PC-3 (cell line): ENCODE results near the gene ARID3C. TPM values are rescaled to one million over a fixed set of nuclear protein-coding genes. Genes with fewer than 3 reads are reported as not detected.

ENCODE experiments used
- ATAC-seq: fragments of 200-7000 bp; cut with Tn5 transposase; 2 replicates; pipeline ENCODE4 v1.9.1; 2020; ENCODE audit warnings: mild to moderate bottlenecking, moderate library complexity
- BruUV-seq: library from RNA; stranded (reverse); fragments of 400-500 nt; replicated peaks from 2 replicates; lab custom pipeline; 2021; lab: Mats Ljungman, UMichigan
- CTCF ChIA-PET: fragments of 300-600 bp; sonication (Branson Sonifier 250); formaldehyde crosslinking; loops from one replicate; lab custom pipeline; 2022; ENCODE audit warnings: antibody characterized with exemption; lab: Charles Lee
- POLR2A ChIA-PET: fragments of 300-600 bp; sonication (Branson Sonifier 250); formaldehyde crosslinking; loops from one replicate; lab custom pipeline; 2022; ENCODE audit warnings: antibody characterized with exemption; ENCODE audit not compliant: unreplicated experiment; lab: Charles Lee
- DNase-seq: peaks from one replicate; pipeline ENCODE4 v3.0.0-alpha.2; 2015
- H2AFZ ChIP-seq: fragments of 300-600 bp; sonication (generic); 2 replicates; pipeline ENCODE4 v1.6.0; 2016; ENCODE audit warnings: antibody characterized with exemption, low read length
- H3F3A ChIP-seq: fragments of 300-600 bp; sonication (generic); one replicate; pipeline ENCODE4 v1.6.0; 2017; ENCODE audit warnings: antibody characterized with exemption, low read length, control low read depth, mild to moderate bottlenecking; ENCODE audit not compliant: unreplicated experiment
- H3K27ac ChIP-seq: fragments of 300-600 bp; sonication (generic); 2 replicates; pipeline ENCODE4 v1.5.1; 2016; ENCODE audit warnings: mild to moderate bottlenecking, low read length
- H3K27me3 ChIP-seq: fragments of 300-600 bp; sonication (generic); 2 replicates; pipeline ENCODE4 v1.6.1; 2016; ENCODE audit warnings: low read length, mixed read lengths
- H3K36me3 ChIP-seq: fragments of 300-600 bp; sonication (generic); 2 replicates; pipeline ENCODE4 v1.6.1; 2016; ENCODE audit warnings: low read depth, mixed run types, low read length, mixed read lengths
- H3K4me1 ChIP-seq: fragments of 300-600 bp; sonication (generic); 2 replicates; pipeline ENCODE4 v1.5.1; 2016; ENCODE audit warnings: low read length; ENCODE audit not compliant: insufficient read depth
- H3K4me2 ChIP-seq: fragments of 300-600 bp; sonication (generic); 2 replicates; pipeline ENCODE4 v1.6.0; 2016; ENCODE audit warnings: low read length
- H3K4me3 ChIP-seq: fragments of 300-600 bp; sonication (generic); 2 replicates; pipeline ENCODE4 v1.5.1; 2016; ENCODE audit warnings: mild to moderate bottlenecking, low read length, mixed read lengths
- H3K79me2 ChIP-seq: fragments of 300-600 bp; sonication (generic); 2 replicates; pipeline ENCODE4 v1.6.1; 2017; ENCODE audit warnings: low read length, mixed read lengths
- H3K9ac ChIP-seq: fragments of 300-600 bp; sonication (generic); 2 replicates; pipeline ENCODE4 v1.6.0; 2016; ENCODE audit warnings: mild to moderate bottlenecking, low read length
- H3K9me2 ChIP-seq: fragments of 300-600 bp; sonication (generic); replicated peaks from 2 replicates; pipeline ENCODE4 v1.6.1; 2016; ENCODE audit warnings: mixed run types, low read length, mixed read lengths
- H3K9me3 ChIP-seq: fragments of 300-600 bp; sonication (generic); 2 replicates; pipeline ENCODE4 v1.6.1; 2016; ENCODE audit warnings: low read length, mixed read lengths
- H4K20me1 ChIP-seq: fragments of 300-600 bp; sonication (generic); 2 replicates; pipeline ENCODE4 v1.6.1; 2016; ENCODE audit warnings: low read length, mixed read lengths
- EZH2 ChIP-seq: fragments of 300-600 bp; sonication (generic); IDR thresholded peaks from one replicate; pipeline ENCODE4 v1.6.1; 2017; ENCODE audit warnings: antibody characterized with exemption, mild to moderate bottlenecking, low read length; ENCODE audit not compliant: unreplicated experiment
- EZH2phosphoT487 ChIP-seq: fragments of 300-600 bp; sonication (generic); IDR thresholded peaks from 2 replicates; pipeline ENCODE4 v1.6.1; 2018; ENCODE audit warnings: mild to moderate bottlenecking, antibody characterized with exemption, low read length, borderline replicate concordance
- intact Hi-C: fragments of 100-400 bp; cut with micrococcal nuclease; formaldehyde crosslinking; loops from 2 replicates; pipeline ENCODE4 v1.9.0; 2023
- total RNA-seq: library from RNA; depleted of rRNA; stranded (reverse); fragments of >200 nt; gene quantifications from 2 replicates; pipeline ENCODE4 v1.2.3, GENCODE V29; 2014
- TF ChIP-seq, protein P1 (sequence below): fragments of 300-600 bp; sonication (generic); conservative IDR thresholded peaks from 2 replicates; pipeline ENCODE4 v1.5.1; 2017; ENCODE audit warnings: antibody characterized with exemption, low read depth, mild to moderate bottlenecking, low read length

The ARID3C gene
- total RNA-seq, 1 experiment from 2014 or later, result not detected

DNA sequence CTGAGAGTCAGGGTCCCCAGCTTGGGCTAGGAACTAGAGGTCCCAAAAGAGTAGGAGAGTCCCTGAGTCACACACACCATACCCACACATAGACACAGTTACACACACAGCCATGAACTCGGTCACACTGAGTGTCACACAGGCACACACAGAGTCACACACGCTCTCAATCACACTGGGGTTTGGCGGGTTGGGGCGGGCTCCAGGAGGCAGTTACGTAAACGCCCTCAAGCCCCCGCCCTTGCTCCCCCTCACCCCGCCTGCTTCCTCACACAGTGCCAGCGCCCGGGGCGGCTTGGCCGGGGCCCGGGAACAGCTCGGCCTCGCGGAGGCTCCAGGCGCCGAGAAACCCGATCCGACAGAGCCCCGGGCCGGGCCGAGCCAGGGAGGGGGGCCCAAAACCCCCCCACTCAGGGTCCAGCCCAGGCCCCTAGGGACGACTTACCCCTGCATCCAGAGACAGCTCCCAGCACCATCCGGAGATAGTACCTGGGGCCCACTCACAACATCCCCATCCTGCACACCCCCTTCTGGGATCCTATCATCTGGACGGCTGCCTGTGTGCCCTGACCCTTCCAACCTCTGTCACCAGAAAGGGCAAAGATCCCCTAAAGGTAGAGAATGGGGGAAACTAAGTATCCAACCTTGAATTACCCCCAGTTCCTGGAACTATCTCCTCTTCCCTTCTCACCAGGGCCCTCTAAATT lies 35.8 kb downstream of the ARID3C start:
- Histone ChIP-seq H3K4me1 (no peaks in the 10 kb centered on the region), H3K9me3 (no peaks in the 10 kb centered on the region), H3K79me2 (no peaks in the 10 kb centered on the region), H3F3A (no peaks in the 10 kb centered on the region), H3K27ac (no peak overlapping the region), H3K9ac (no peak overlapping the region), H4K20me1 (no peaks in the 10 kb centered on the region), H3K36me3 (no peaks in the 10 kb centered on the region), H2AFZ (no peak overlapping the region), H3K4me2 (0 out of 2 replicates have a peak overlapping the region, but pooled peaks have one; percentile 29), H3K27me3 (peaks cover 35% of the 10 kb centered on the region), H3K9me2 (no peaks in the 10 kb centered on the region), H3K4me3 (no peak overlapping the region)
- ATAC-seq (peak; percentile 14; the same call in 1 of the 2 replicates), DNase-seq (peak; percentile 12)
- intact Hi-C loops, result loop anchor here (5.0 kb wide), 2 partner anchors 91 to 156 kb away; no protein-coding TSS in a partner anchor
- CTCF ChIA-PET, result interaction anchor here (1.7 kb wide), 1 partner anchor 91 kb away, joined by 15 read pairs; no protein-coding TSS in a partner anchor
- TF ChIP-seq EZH2 (no peak), EZH2phosphoT487 (no peak)
- TF ChIP-seq, protein P1, sequence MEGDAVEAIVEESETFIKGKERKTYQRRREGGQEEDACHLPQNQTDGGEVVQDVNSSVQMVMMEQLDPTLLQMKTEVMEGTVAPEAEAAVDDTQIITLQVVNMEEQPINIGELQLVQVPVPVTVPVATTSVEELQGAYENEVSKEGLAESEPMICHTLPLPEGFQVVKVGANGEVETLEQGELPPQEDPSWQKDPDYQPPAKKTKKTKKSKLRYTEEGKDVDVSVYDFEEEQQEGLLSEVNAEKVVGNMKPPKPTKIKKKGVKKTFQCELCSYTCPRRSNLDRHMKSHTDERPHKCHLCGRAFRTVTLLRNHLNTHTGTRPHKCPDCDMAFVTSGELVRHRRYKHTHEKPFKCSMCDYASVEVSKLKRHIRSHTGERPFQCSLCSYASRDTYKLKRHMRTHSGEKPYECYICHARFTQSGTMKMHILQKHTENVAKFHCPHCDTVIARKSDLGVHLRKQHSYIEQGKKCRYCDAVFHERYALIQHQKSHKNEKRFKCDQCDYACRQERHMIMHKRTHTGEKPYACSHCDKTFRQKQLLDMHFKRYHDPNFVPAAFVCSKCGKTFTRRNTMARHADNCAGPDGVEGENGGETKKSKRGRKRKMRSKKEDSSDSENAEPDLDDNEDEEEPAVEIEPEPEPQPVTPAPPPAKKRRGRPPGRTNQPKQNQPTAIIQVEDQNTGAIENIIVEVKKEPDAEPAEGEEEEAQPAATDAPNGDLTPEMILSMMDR, result no peak
- POLR2A ChIA-PET, result no interaction called here
- no TSS peak for BruUV-seq

DNA sequence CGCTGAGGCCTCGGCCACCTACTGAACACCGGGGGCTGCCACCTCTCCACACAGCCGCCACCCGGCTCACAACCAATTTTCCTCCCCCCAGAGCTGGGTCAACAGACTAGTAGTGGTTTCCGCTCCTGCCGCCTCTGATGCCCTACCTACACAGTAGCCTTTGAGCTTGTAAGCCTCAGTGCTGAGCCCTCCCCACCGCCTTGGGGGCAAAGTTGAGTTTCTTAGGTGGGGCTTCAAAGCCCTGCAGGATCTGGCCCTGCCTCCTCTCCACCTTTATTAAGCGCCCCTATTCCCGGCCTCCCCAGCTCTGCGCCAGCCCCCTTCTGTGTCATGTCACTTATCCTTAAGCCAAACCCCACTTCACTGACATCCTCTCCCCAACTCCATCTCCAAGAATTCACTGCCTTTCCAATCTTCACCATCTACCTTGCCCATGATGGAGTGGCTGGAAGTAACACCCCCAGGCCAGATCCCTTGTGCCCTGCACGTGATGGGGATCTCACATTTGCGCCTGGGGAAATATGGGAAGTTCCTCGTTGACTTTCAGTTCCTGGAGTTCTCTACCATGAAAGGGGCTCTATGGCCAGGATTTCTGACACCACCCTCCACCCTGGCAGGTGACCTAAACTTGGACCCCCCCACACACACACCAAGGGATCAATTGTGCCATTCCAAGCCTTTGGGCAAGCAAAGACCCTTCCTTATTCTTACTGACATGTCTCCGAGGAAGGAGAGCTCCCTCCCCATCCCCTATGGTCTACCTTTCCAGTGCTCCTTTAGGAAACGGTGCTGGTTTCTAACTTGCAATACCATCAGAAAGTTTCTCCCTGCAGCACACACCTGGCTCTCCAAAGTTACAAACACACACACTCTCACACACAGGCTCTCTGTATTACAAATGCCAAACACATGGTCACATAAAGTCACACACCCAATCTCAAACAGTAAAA lies 36.7 kb downstream of the ARID3C start:
- POLR2A ChIA-PET, result no interaction called here
- TF ChIP-seq EZH2, result no peak
- TF ChIP-seq EZH2phosphoT487, result no peak
- TF ChIP-seq, protein P1, result no peak
- Histone ChIP-seq H3K4me2 (peak overlapping the region; percentile 56; the same call in 1 of the 2 replicates), H3K9me2 (no peaks in the 10 kb centered on the region), H3K27ac (no peak overlapping the region), H2AFZ (no peak overlapping the region), H3K9me3 (no peaks in the 10 kb centered on the region), H3K4me1 (no peaks in the 10 kb centered on the region), H3K9ac (no peak overlapping the region), H3K79me2 (no peaks in the 10 kb centered on the region), H3K36me3 (no peaks in the 10 kb centered on the region), H4K20me1 (no peaks in the 10 kb centered on the region), H3F3A (no peaks in the 10 kb centered on the region), H3K27me3 (peaks cover 43% of the 10 kb centered on the region), H3K4me3 (no peak overlapping the region)
- no peak for DNase-seq
- no peak for ATAC-seq
- intact Hi-C loops, result loop anchor here (2.0 to 5.0 kb wide), 3 partner anchors 90 to 187 kb away; no protein-coding TSS in a partner anchor
- CTCF ChIA-PET, result interaction anchor here (1.7 to 1.9 kb wide), 2 partner anchors 90 to 188 kb away, joined by 15 read pairs; no protein-coding TSS in a partner anchor
- BruUV-seq, result no TSS peak
